HepG2 (cell line): Measurements from ENCODE around the gene CFAP90. TPM values are rescaled to one million over a fixed set of nuclear protein-coding genes. Genes with fewer than 3 reads are reported as not detected.

ENCODE experiments used
- CBFB ChIP-seq: sonication (generic); formaldehyde crosslinking; IDR thresholded peaks from 2 replicates; pipeline ENCODE4 v1.4.0; 2020; ENCODE audit warnings: missing genetic modification reagents
- CREB1 ChIP-seq, 2 experiments: fragments of 450-650 bp in 1 of 2; IDR thresholded peaks; 2 replicates each; pipeline ENCODE4 v1.6.1; 2016 to 2017; ENCODE audit warnings: control low read depth in 1 of 2, mild to moderate bottlenecking in 1 of 2, missing compliant biosample characterization in 1 of 2, missing genetic modification characterization in 1 of 2
- ETS1 ChIP-seq: sonication (generic); formaldehyde crosslinking; IDR thresholded peaks from 2 replicates; pipeline ENCODE4 v1.4.0; 2020; ENCODE audit warnings: missing genetic modification reagents
- FOSL1 ChIP-seq: sonication (generic); formaldehyde crosslinking; IDR thresholded peaks from 2 replicates; pipeline ENCODE4 v1.9.0; 2021; ENCODE audit warnings: missing genetic modification reagents, borderline replicate concordance
- FOXK2 ChIP-seq: fragments of 450-650 bp; IDR thresholded peaks from 2 replicates; pipeline ENCODE4 v1.6.1; 2016
- FOXP1 ChIP-seq, 2 experiments: fragments of 450-650 bp in 1 of 2; IDR thresholded peaks; 2 replicates each; pipeline ENCODE4 v1.6.1; 2017 to 2018; ENCODE audit warnings: antibody characterized with exemption in 1 of 2
- HOMEZ ChIP-seq: IDR thresholded peaks from 2 replicates; pipeline ENCODE4 v1.6.1; 2016; ENCODE audit warnings: low read depth
- HOXD1 ChIP-seq: sonication (generic); formaldehyde crosslinking; IDR thresholded peaks from 2 replicates; pipeline ENCODE4 v1.5.0; 2020; ENCODE audit warnings: missing genetic modification reagents
- MED13 ChIP-seq: sonication (generic); formaldehyde crosslinking; IDR thresholded peaks from 2 replicates; pipeline ENCODE4 v1.5.0; 2020; ENCODE audit warnings: missing genetic modification reagents
- MZF1 ChIP-seq: sonication (generic); formaldehyde crosslinking; IDR thresholded peaks from 2 replicates; pipeline ENCODE4 v1.8.1; 2023; ENCODE audit warnings: mild to moderate bottlenecking, missing genetic modification reagents, borderline replicate concordance
- NFYC ChIP-seq: IDR thresholded peaks from 2 replicates; pipeline ENCODE4 v1.6.1; 2016; ENCODE audit warnings: missing genetic modification reagents, missing compliant biosample characterization
- NPAS2 ChIP-seq: sonication (generic); formaldehyde crosslinking; IDR thresholded peaks from 2 replicates; pipeline ENCODE4 v1.8.0; 2022; ENCODE audit warnings: mild to moderate bottlenecking, missing genetic modification reagents, borderline replicate concordance
- PAWR ChIP-seq: sonication (generic); formaldehyde crosslinking; IDR thresholded peaks from 2 replicates; pipeline ENCODE4 v1.4.0; 2020; ENCODE audit warnings: missing genetic modification reagents, mild to moderate bottlenecking, borderline replicate concordance
- SP2 ChIP-seq: sonication (generic); formaldehyde crosslinking; IDR thresholded peaks from 2 replicates; pipeline ENCODE4 v1.5.1; 2020; ENCODE audit warnings: mild to moderate bottlenecking, missing genetic modification reagents
- XBP1 ChIP-seq: sonication (generic); formaldehyde crosslinking; IDR thresholded peaks from 2 replicates; pipeline ENCODE4 v1.5.0; 2020; ENCODE audit warnings: missing genetic modification reagents
- ZNF124 ChIP-seq: sonication (generic); formaldehyde crosslinking; IDR thresholded peaks from 2 replicates; pipeline ENCODE4 v1.4.0; 2020; ENCODE audit warnings: missing genetic modification reagents
- ZNF280D ChIP-seq: sonication (generic); formaldehyde crosslinking; IDR thresholded peaks from 2 replicates; pipeline ENCODE4 v1.5.1; 2020; ENCODE audit warnings: mild to moderate bottlenecking, missing genetic modification reagents
- ZNF292 ChIP-seq: sonication (generic); formaldehyde crosslinking; IDR thresholded peaks from 2 replicates; pipeline ENCODE4 v1.8.1; 2022; ENCODE audit warnings: mild to moderate bottlenecking, low read depth, missing genetic modification reagents, borderline replicate concordance
- ZNF33B ChIP-seq: sonication (generic); formaldehyde crosslinking; IDR thresholded peaks from 2 replicates; pipeline ENCODE4 v1.5.1; 2020; ENCODE audit warnings: mild to moderate bottlenecking, missing genetic modification reagents
- ZNF382 ChIP-seq: sonication (generic); formaldehyde crosslinking; IDR thresholded peaks from 2 replicates; pipeline ENCODE4 v1.5.0; 2020; ENCODE audit warnings: missing genetic modification reagents, mild to moderate bottlenecking, borderline replicate concordance
- ZNF460 ChIP-seq: sonication (generic); formaldehyde crosslinking; IDR thresholded peaks from 2 replicates; pipeline ENCODE4 v1.5.1; 2020; ENCODE audit warnings: missing genetic modification reagents, mild to moderate bottlenecking, borderline replicate concordance
- ZNF547 ChIP-seq: sonication (generic); formaldehyde crosslinking; IDR thresholded peaks from 2 replicates; pipeline ENCODE4 v1.5.1; 2020; ENCODE audit warnings: mild to moderate bottlenecking, missing genetic modification reagents
- ZNF616 ChIP-seq: sonication (generic); formaldehyde crosslinking; IDR thresholded peaks from 2 replicates; pipeline ENCODE4 v1.5.0; 2020; ENCODE audit warnings: low read depth, mild to moderate bottlenecking, missing genetic modification reagents
- ZNF674 ChIP-seq: sonication (generic); formaldehyde crosslinking; IDR thresholded peaks from 2 replicates; pipeline ENCODE4 v1.5.0; 2020; ENCODE audit warnings: low read depth, mild to moderate bottlenecking, missing genetic modification reagents
- ZNF776 ChIP-seq: sonication (generic); formaldehyde crosslinking; IDR thresholded peaks from 2 replicates; pipeline ENCODE4 v1.4.0; 2020; ENCODE audit warnings: mild to moderate bottlenecking, missing genetic modification reagents
- ZNF839 ChIP-seq: sonication (generic); formaldehyde crosslinking; IDR thresholded peaks from 2 replicates; pipeline ENCODE4 v1.4.0; 2020; ENCODE audit warnings: missing genetic modification reagents, mild to moderate bottlenecking, borderline replicate concordance
- polyA plus RNA-seq, 8 experiments: library from polyadenylated mRNA; depleted of rRNA in 3 of 8; stranded (reverse) in 7 of 8; unstranded in 1 of 8; fragments of >200 nt; fragmentation: Illumina TruSeq in 4 of 8; extraction: Trizol in 4 of 8; gene quantifications; 2 replicates each; pipeline versions ENCODE4 v1.2.1 to v1.2.3, GENCODE V29; 2011 to 2016; ENCODE audit warnings: low read depth in 4 of 8, missing spikeins in 1 of 8, mixed read lengths in 1 of 8; ENCODE audit not compliant: insufficient read depth in 1 of 8
- total RNA-seq, 5 experiments: library from RNA; depleted of rRNA; stranded (reverse); fragments of >200 nt; fragmentation: Illumina TruSeq; extraction: Trizol; gene quantifications; 2 replicates each; pipeline ENCODE4 v1.2.3, GENCODE V29; 2016; ENCODE audit warnings: low read depth in 1 of 5

CFAP90 gene
- total and polyA plus RNA-seq, 2 of the 13 experiments (the other 11 are each of a cell fraction or from before 2014, with no cell fraction given), result 0.11 TPM; not detected in 1

- peak; percentile 76 for TF ChIP-seq ZNF839
- TF ChIP-seq HOMEZ (CRISPR knock-in tag), result no peak
- no peak for TF ChIP-seq FOSL1
- 0 out of 2 replicates have a peak, but pooled peaks have one; percentile 29 for TF ChIP-seq ZNF124 (CRISPR knock-in tag)
- no peak for TF ChIP-seq ZNF382 (CRISPR knock-in tag)
- TF ChIP-seq FOXK2, result no peak
- peak; percentile 95 for TF ChIP-seq NFYC
- no peak for TF ChIP-seq ZNF292
- TF ChIP-seq PAWR, result no peak
- TF ChIP-seq ZNF460 (CRISPR knock-in tag), result no peak
- no peak for TF ChIP-seq ZNF674 (CRISPR knock-in tag)
- peak; percentile 43; the same call in 1 of the 2 replicates for TF ChIP-seq ZNF616 (CRISPR knock-in tag)
- no peak for TF ChIP-seq ZNF280D (CRISPR knock-in tag)
- TF ChIP-seq FOXP1 (IDR thresholded peaks at IDR 0.05), result no peak
- TF ChIP-seq FOXP1 (CRISPR knock-in tag; IDR thresholded peaks at IDR 0.05), result no peak
- peak; percentile 96 for TF ChIP-seq SP2 (CRISPR knock-in tag)
- no peak; the same call in 1 of the 2 replicates for TF ChIP-seq HOXD1 (CRISPR knock-in tag)
- peak; percentile 83; the same call in 1 of the 2 replicates for TF ChIP-seq ZNF33B (CRISPR knock-in tag)
- TF ChIP-seq ZNF776 (CRISPR knock-in tag), result no peak; the same call in 1 of the 2 replicates
- peak; percentile 51; the same call in 1 of the 2 replicates for TF ChIP-seq CBFB (CRISPR knock-in tag)
- no peak for TF ChIP-seq XBP1 (CRISPR knock-in tag)
- TF ChIP-seq ZNF547 (CRISPR knock-in tag), result peak; percentile 93
- TF ChIP-seq MZF1, result no peak
- TF ChIP-seq NPAS2 (CRISPR knock-in tag), result no peak
- TF ChIP-seq ETS1 (CRISPR knock-in tag), result 0 out of 2 replicates have a peak, but pooled peaks have one; percentile 7
- TF ChIP-seq MED13, result 0 out of 2 replicates have a peak, but pooled peaks have one; percentile 33
- TF ChIP-seq CREB1 (IDR thresholded peaks at IDR 0.05), result peak; percentile 85
- peak; percentile 90 for TF ChIP-seq CREB1 (CRISPR knock-in tag; IDR thresholded peaks at IDR 0.05)
These were observed 18.0 kb upstream of the CFAP90 start, which contains the start of the genes FASTKD3 and MTRR (continued) for GRCh38 chr5:7868773-7869473.
